GM23338 (cell line): ENCODE measurements around the gene CALML5. TPM values are rescaled to one million over a fixed set of nuclear protein-coding genes. Genes with fewer than 3 reads are reported as not detected.

ENCODE experiments used
- ATAC-seq: fragments of 200-7000 bp; cut with Tn5 transposase; 3 replicates; pipeline ENCODE4 v1.9.1; 2020
- DNase-seq: peaks from one replicate; pipeline ENCODE4 v3.0.0-alpha.2; 2015; ENCODE audit warnings: low spot score
- H2AFZ ChIP-seq: fragments of 200-600 bp; sonication (generic); 2 replicates; pipeline ENCODE4 v1.8.0; 2016; ENCODE audit warnings: antibody characterized with exemption, mild to moderate bottlenecking, moderate library complexity
- H3F3A ChIP-seq: fragments of 200-600 bp; sonication (generic); replicated peaks from 2 replicates; pipeline ENCODE4 v1.8.0; 2017; ENCODE audit warnings: antibody characterized with exemption, mixed run types, low read depth
- H3K27ac ChIP-seq: fragments of 200-600 bp; sonication (generic); 2 replicates; pipeline ENCODE4 v1.6.1; 2016; ENCODE audit warnings: low read depth
- H3K27me3 ChIP-seq: fragments of 200-600 bp; sonication (generic); 2 replicates; pipeline ENCODE4 v1.8.0; 2016; ENCODE audit warnings: mild to moderate bottlenecking, mixed run types, moderate library complexity; ENCODE audit not compliant: insufficient read depth
- H3K36me3 ChIP-seq: fragments of 200-600 bp; sonication (generic); 2 replicates; pipeline ENCODE4 v1.8.0; 2016; ENCODE audit warnings: mild to moderate bottlenecking; ENCODE audit not compliant: insufficient read depth
- H3K4me1 ChIP-seq: fragments of 200-600 bp; sonication (generic); 2 replicates; pipeline ENCODE4 v1.8.0; 2016; ENCODE audit warnings: mild to moderate bottlenecking, moderate library complexity; ENCODE audit not compliant: insufficient read depth
- H3K4me2 ChIP-seq: fragments of 200-600 bp; sonication (generic); 2 replicates; pipeline ENCODE4 v1.7.1; 2017; ENCODE audit warnings: mixed run types
- H3K4me3 ChIP-seq: fragments of 200-600 bp; sonication (generic); 2 replicates; pipeline ENCODE4 v1.6.1; 2016; ENCODE audit warnings: mixed run types
- H3K79me2 ChIP-seq: fragments of 200-600 bp; sonication (generic); replicated peaks from 2 replicates; pipeline ENCODE4 v1.8.0; 2017; ENCODE audit warnings: mild to moderate bottlenecking; ENCODE audit not compliant: insufficient read depth
- H3K9me2 ChIP-seq: fragments of 200-600 bp; sonication (generic); 2 replicates; pipeline ENCODE4 v1.8.0; 2017; ENCODE audit not compliant: insufficient read depth
- H4K20me1 ChIP-seq: fragments of 200-600 bp; sonication (generic); replicated peaks from 2 replicates; pipeline ENCODE4 v1.8.0; 2017; ENCODE audit warnings: mild to moderate bottlenecking; ENCODE audit not compliant: insufficient read depth
- H3K27ac Mint-ChIP-seq: 2 replicates; pipeline ENCODE4 v1.8.0; 2020; ENCODE audit warnings: inconsistent platforms, mild to moderate bottlenecking, moderate library complexity, mixed read lengths
- H3K27me3 Mint-ChIP-seq: 3 replicates; pipeline ENCODE4 v1.8.0; 2022; ENCODE audit warnings: low read depth, mild to moderate bottlenecking, moderate library complexity, mixed read lengths, inconsistent platforms; ENCODE audit not compliant: insufficient read depth, poor library complexity
- H3K36me3 Mint-ChIP-seq: 3 replicates; pipeline ENCODE4 v1.8.0; 2021; ENCODE audit warnings: low read depth, mild to moderate bottlenecking, inconsistent platforms, moderate library complexity, mixed read lengths
- H3K4me1 Mint-ChIP-seq: 3 replicates; pipeline ENCODE4 v1.8.0; 2020; ENCODE audit warnings: mild to moderate bottlenecking, inconsistent platforms, mixed read lengths
- H3K4me3 Mint-ChIP-seq: 3 replicates; pipeline ENCODE4 v1.8.0; 2021; ENCODE audit warnings: moderate library complexity, mild to moderate bottlenecking, inconsistent platforms, mixed read lengths
- H3K9me3 Mint-ChIP-seq: 3 replicates; pipeline ENCODE4 v1.8.0; 2020; ENCODE audit warnings: moderate library complexity, mild to moderate bottlenecking, inconsistent platforms, mixed read lengths
- CTCF ChIP-seq, 2 experiments: fragments of 200-600 bp in 1 of 2; sonication (generic) in 1 of 2; conservative IDR thresholded peaks; 2 replicates each; pipeline versions ENCODE4 v1.5.1 to v1.6.1; 2016 to 2017; ENCODE audit warnings: antibody characterized with exemption in 2 of 2, low read depth in 2 of 2, mild to moderate bottlenecking in 2 of 2, moderate library complexity in 1 of 2
- ETS1 ChIP-seq: IDR thresholded peaks from 2 replicates; pipeline ENCODE4 v1.6.1; 2016; ENCODE audit warnings: antibody characterized with exemption
- EZH2 ChIP-seq: fragments of 200-600 bp; sonication (generic); IDR thresholded peaks from one replicate; pipeline ENCODE4 v1.8.0; 2017; ENCODE audit warnings: antibody characterized with exemption, mild to moderate bottlenecking, low read depth; ENCODE audit not compliant: unreplicated experiment
- EZH2phosphoT487 ChIP-seq: fragments of 200-600 bp; sonication (generic); IDR thresholded peaks from one replicate; pipeline ENCODE4 v1.8.1; 2018; ENCODE audit warnings: antibody characterized with exemption; ENCODE audit not compliant: unreplicated experiment
- JUNB ChIP-seq: IDR thresholded peaks from one replicate; pipeline ENCODE4 v1.6.1; 2016; ENCODE audit warnings: antibody characterized with exemption; ENCODE audit not compliant: unreplicated experiment
- NANOG ChIP-seq: IDR thresholded peaks from 2 replicates; pipeline ENCODE4 v1.6.1; 2016; ENCODE audit warnings: antibody characterized with exemption, borderline replicate concordance
- POLR2AphosphoS5 ChIP-seq: IDR thresholded peaks from 2 replicates; pipeline ENCODE4 v1.6.1; 2016; ENCODE audit warnings: antibody characterized with exemption, low read depth
- REST ChIP-seq: IDR thresholded peaks from one replicate; pipeline ENCODE4 v1.6.1; 2018; ENCODE audit warnings: antibody characterized with exemption; ENCODE audit not compliant: unreplicated experiment
- STAT1 ChIP-seq: IDR thresholded peaks from one replicate; pipeline ENCODE4 v1.6.1; 2016; ENCODE audit warnings: antibody characterized with exemption; ENCODE audit not compliant: unreplicated experiment
- ZNF114 ChIP-seq: fragments of 250-450 bp; sonication (Bioruptor Pico); IDR thresholded peaks from 2 replicates; pipeline ENCODE4 v1.5.0; 2020; ENCODE audit warnings: mild to moderate bottlenecking, moderate library complexity
- ZNF331 ChIP-seq: fragments of 250-450 bp; sonication (Bioruptor Pico); IDR thresholded peaks from 2 replicates; pipeline ENCODE4 v1.5.0; 2020; ENCODE audit warnings: low read depth, mild to moderate bottlenecking, moderate library complexity
- polyA plus RNA-seq: library from polyadenylated mRNA; unstranded; fragments of >200 nt; fragmentation: Nextera tagmentation; extraction: Ambion mirVana; gene quantifications from 2 replicates; pipeline ENCODE4 v1.2.1, GENCODE V29; 2016
- total RNA-seq: library from RNA; depleted of rRNA; stranded (reverse); fragments of >200 nt; shearing (Covaris generic); gene quantifications from 2 replicates; pipeline ENCODE4 v1.2.3, GENCODE V29; 2014

CALML5 gene
- total and polyA plus RNA-seq, 2 experiments from 2014 or later = 0.40 TPM; not detected in 1

GRCh38 chr10:5479481-5480161 is 19.7 kb downstream of the CALML5 start (continued):
- TF ChIP-seq REST = no peak
- TF ChIP-seq NANOG = no peak
- no peak for TF ChIP-seq EZH2phosphoT487
- TF ChIP-seq ZNF114 (CRISPR knock-in tag) = no peak
- no peak for TF ChIP-seq POLR2AphosphoS5
- no peak for TF ChIP-seq CTCF (conservative IDR thresholded peaks at IDR 0.05; ENCODE audit: low read depth in 2 of 2)
- no peak for TF ChIP-seq ZNF331 (CRISPR knock-in tag)

- no peak overlapping the region for H3K27ac ChIP-seq
- peaks cover 18% of the 10 kb centered on the region for H3K27me3 Mint-ChIP-seq
- no peak for TF ChIP-seq NANOG
- no peak for TF ChIP-seq JUNB
- no peak for TF ChIP-seq ZNF114 (CRISPR knock-in tag)
- no peak for TF ChIP-seq STAT1
- no peak for TF ChIP-seq EZH2
- no peak for TF ChIP-seq ZNF331 (CRISPR knock-in tag)
- no peak for TF ChIP-seq CTCF (conservative IDR thresholded peaks at IDR 0.05; ENCODE audit: low read depth in 2 of 2)
- no peak for TF ChIP-seq ETS1
- no peak for TF ChIP-seq POLR2AphosphoS5
These were observed 20.6 kb downstream of the CALML5 start for GRCh38 chr10:5478694-5479305.

More at GRCh38 chr10:5478694-5479305, 20.6 kb downstream of the CALML5 start:
- ATAC-seq (no peak), DNase-seq (no peak)
- Histone ChIP-seq H2AFZ (peak overlapping the region; percentile 56), H3K79me2 (no peaks in the 10 kb centered on the region), H3K27me3 (no peaks in the 10 kb centered on the region), H4K20me1 (no peaks in the 10 kb centered on the region), H3K4me1 (peaks cover 13% of the 10 kb centered on the region), H3K36me3 (no peaks in the 10 kb centered on the region), H3F3A (peaks cover 8% of the 10 kb centered on the region; the same call in 1 of the 2 replicates), H3K4me3 (no peak overlapping the region), H3K4me2 (no peak overlapping the region), H3K9me2 (no peaks in the 10 kb centered on the region)
- H3K36me3 Mint-ChIP-seq = no peaks in the 10 kb centered on the region; the same call in none of the 3 replicates
- peaks cover 9% of the 10 kb centered on the region for H3K4me1 Mint-ChIP-seq
- peaks cover 3% of the 10 kb centered on the region; the same call in 1 of the 3 replicates for H3K9me3 Mint-ChIP-seq
- no peak overlapping the region for H3K27ac Mint-ChIP-seq
- no peak overlapping the region for H3K4me3 Mint-ChIP-seq
